ENCODE results near the gene NEUROG3. TPM values are rescaled to one million over a fixed set of nuclear protein-coding genes. Genes with fewer than 3 reads are reported as not detected.

Gene NEUROG3
- not detected in 2 replicates for total RNA-seq

GRCh38 chr10:69573056-69573806, at the start of gene NEUROG3:
Gene NEUROG3, minus strand, starts transcription at chr10:69573422. Its CDS starts 379 bp downstream, at chr10:69573043.

Other genes with a start within 250 kb of the NEUROG3 start
- gene TACR2, start 156.5 kb downstream of the NEUROG3 start, total RNA-seq, result 0.06 and 0.10 TPM in 2 replicates
- gene TSPAN15, start 122.0 kb downstream of the NEUROG3 start, total RNA-seq, result 4.9 and 5.5 TPM in 2 replicates
- gene FAM241B, start 56.8 kb upstream of the NEUROG3 start, total RNA-seq, result not detected in 2 replicates
- 7.6 and 17.7 TPM in 2 replicates for gene COL13A1, start 228.5 kb upstream of the NEUROG3 start, total RNA-seq

Measured in cardiac ventricle fibroblast (primary cell).